COLO668 (cell line): ENCODE measurements around the gene NOL4L.

Experiments
- DNase-seq: peaks from one replicate; lab custom pipeline; 2025; ENCODE audit not compliant: unreplicated experiment; lab: John Stamatoyannopoulos, UW

The NOL4L gene

DNA sequence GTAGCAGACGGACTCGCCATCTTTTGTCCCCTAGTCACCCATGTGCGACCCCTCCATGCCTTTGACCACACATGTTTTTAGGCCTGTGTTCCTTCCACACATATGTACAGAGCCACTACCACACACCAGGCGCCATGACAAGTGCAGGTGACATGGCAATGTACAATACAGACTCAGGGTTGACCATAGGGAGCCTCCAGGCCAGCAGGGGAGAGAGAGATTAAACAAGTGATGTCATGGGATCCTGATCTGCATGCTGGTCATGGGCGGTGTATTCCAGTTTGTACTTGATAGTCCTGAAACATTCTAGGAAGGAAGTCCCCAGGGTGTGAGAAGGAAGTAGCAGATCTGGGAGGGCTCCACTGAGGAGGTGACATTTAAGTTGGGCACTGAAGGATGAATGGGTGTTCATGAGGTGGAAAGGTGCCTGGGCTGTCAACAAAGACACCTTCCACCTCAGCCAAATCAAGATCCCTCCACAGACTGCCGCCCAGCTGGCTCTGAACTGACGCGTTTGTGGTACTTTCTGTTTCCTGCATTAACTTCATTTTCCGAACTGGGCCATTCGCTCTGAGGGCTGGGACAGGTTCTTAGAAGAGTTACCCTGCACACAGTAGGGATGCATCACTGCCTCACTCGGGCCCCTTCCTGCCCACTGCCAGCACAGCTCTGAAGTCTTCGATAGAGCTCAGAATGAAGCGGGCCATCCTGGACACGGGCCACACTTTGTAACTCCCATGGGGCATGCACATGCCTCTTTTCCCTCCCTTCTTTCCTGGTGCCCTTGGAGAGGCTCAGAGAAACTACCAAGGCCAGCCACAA is 94.0 kb downstream of the NOL4L start:
- no peak for DNase-seq

DNA sequence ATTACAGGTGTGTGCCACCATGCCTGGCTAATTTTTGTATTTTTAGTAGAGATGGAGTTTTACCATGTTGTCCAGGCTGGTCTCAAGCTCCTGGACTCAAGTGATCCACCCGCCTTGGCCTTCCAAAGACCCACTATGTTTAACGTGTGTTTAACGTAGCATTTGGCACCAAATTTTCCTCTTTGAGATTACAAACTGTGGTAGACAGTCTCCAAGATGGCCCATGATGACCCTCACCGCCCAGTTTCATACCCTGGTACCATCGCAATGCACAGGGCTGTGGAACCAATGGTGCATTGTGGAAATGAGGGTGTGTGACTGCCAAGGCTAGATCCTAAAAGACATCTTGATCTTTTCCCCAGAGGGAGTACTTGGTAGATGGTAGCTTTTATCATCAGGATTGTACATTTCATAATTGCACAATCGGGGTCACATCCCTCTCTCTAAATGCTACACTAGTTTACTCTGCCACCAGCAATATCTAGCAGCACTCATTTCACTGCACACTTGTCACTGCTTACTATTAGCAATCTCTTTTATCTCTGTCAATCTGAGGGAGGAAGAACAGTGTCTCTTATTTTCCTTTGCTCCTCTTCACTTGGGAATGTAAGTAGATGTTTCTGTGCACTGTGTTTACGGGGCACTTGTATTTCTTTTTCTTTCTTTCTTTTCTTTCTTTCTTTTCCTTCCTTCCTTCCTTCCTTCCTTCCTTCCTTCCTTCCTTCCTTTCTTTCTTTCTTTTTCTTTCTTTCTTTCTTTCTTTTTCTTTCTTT is 96.9 kb downstream of the NOL4L start:
- no peak for DNase-seq

DNA sequence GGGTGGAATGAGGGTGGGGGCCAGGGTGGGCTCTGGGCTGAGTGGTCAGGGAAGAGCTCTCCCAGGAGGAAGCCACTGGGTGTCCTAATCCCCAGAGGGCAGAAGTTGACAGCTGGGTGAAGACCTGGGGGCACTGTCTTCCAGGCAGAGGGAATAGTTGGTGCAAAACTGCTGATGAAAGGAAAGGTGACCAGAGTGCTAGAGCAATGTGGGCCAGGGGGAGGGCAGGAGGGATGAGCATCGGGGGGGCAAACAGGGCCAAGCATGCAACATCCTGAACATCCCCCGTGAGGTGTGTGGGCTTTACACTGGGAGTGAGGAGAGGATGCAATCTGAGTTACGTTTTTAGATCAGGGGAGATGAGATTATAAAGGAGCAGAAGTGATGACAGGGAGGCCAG is 97.8 kb downstream of the NOL4L start:
- DNase-seq: no peak

DNA sequence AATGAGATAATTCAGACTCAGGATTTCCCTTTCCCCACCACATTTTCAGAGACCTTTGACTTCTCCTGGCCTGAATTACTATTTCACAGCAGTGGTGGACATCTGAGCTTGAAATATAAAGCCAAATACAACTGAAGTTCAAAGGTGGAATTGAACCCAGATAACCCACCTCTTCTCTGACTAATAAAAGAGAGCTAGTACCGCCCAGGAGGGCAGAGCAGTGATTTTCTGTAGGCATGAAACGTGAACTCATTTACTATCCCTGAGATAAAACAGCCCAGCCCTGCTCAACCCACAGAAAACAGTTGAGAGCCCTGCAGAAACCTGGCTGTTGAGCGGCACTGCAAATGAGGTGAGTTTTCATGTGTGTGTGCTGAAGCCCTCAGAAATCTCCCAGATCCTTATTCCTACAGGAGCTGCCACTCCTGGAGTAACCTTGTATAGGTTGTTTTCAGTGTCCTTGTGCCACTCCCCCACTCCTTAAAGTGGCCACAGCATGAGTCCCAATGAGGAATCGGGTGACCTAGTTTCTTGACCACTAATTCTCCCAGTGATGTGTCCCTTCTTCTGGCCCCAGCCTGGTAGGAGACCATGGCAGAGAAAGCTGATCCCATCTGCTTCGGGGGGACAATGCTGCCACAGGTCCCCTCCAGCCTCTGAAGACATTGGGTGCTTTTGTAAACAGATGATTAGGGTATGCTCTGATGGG is 99.2 kb downstream of the NOL4L start:
- DNase-seq: no peak

DNA sequence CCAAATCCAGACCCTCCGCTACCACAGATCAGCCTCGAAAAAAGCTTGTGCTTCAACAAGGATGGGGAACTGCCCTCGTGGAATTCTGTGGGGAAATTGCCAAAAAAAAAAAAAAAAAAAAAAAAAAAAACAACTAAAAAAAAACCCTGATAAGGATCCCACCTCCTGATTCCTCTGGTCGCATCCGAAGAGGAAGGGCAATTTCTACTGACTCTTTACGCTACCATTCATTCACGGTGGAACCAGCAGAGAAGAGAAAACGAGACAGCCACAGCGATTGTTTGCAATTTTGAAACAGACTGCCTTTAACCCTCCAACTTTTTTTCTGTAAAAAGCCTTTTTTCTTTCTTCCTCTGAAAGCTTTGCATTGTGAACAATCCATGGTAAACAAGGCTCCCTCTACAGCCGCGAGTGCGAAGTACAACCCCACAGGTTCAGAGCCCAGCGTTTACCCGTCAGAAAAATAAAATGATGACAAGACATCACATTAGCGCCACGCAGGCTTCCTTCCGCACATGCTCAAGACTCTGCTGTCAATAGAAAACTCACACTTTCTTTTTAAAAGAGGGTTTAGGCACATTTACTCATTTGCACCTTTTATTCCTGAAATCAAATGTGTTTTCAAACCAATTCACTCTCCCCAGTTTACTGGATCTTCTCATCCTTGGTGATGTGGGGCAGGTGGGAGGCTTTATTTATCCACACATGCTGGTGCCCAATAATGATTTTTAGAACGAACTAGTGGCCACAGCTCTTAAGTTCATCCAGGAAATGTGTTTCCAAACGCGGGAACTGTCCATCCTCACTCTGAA is 100.0 kb downstream of the NOL4L start:
- peak; percentile 56 for DNase-seq

DNA sequence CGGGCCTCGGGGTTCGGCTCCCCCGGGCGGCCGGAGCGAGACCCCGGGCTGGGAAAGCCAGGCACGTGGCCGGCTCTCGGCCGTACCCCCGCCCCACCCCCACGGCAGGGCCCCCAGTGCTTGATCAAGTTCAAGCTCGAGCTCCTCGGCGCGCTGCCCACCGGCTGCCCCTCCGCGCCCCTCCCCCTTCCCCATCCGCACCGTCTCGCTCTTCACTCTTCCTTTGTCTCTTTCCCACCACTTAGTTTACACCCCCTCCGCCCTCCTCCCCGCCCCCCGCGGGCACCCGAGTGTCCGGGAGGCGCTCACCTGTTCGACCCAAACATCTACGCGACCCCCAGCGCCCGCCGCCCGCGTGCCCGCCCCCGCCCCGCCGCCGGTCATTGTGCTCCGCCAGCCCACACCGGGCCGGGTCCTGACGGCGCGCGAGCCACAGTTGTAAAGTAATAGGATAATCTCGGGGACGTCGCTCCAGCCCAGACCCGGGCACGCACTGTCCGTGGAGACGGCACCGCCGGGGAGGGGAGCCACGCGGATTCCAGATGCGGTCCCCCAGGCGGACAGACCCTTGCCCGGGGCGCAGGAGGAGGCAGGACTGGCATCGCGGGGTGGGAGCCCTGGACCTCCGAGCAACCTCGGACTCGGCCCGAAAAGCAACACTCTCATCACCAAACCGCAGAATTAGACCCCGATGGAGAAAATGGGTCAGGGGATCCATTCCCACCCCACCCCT is 100.7 kb downstream of the NOL4L start:
- DNase-seq: peak; percentile 47

DNA sequence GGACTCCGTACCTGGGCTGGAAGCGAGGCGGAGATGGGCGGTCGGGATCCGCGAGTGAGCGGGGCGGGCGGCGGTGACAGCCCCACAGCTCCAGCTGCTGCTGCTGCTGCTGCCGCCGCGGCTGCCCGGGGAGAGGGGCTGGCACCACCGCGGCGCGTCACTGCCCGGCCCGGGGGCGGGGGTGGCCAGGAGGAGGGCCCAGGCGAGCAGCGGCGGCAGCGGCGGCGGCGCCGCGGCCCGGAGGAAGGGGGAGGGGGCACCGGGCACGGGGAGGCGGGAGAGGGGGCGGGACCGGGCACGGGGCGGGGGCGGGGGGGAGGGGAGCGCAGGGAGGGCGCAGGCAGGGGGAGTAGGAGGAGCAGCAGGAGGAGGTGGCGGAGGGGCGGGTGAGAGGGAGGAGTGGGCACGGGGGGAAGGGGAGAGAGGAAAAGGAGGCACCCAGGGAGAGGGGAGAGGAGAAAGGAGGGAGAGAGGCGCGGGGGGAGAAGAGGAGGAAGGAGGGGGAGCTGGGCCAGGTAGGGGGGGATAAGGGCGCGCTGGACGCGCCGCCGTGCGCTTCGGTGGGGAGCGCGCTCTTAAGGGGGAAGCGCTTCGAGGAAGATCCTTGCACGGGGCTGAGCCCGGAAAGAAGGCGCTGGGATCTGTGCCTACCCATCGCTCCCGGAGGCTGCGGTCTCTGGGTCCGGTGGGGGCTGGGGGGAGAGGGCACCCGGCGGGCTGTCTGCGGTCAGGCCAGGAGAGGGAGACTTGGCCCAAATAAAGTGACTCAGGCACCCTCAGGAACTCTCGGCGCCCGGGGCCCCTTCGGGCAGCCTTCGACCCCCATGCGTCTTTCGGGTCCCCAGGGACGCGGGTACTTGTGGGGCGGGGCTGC is 101.5 kb downstream of the NOL4L start:
- DNase-seq: peak; percentile 62

DNA sequence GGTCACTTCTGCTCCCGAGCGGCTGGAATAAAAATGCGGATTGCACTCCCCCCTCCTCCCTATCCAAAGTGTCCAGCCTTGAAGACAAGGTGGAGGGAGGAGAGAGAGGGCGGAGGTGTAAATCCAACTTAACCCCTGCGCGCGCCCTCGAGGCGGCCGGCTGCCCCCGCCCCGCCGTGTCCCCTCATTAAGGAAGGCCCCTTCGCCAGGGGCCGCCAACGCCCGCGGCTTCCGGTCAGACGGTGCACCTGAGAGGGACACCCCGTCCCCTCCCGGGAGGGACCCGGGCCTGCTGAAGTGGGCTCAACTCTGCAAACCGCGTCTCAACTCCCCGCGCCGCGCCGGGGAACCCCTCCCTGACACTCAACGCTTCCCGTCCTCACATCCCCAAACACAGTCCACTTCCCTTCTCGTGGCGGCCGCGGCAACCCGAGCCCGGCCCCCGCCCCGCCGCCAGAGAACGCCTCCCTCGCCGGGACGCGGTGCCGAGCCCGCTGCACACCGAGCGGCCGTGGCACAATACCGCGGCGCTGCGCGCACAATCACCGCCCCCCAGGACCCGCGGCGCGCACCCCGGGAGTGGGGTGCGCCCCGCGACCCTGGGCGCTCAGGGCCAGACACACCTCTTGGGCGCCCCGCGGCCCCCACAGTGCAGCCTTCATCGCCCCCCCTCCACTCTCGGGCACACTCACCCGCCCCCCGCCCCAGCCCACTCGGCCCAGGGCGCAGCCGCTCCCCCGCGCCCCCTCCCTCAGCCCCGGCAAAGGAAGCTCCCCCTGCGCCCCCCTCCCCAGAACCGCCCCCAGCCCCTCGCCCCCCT is 102.5 kb downstream of the NOL4L start:
- DNase-seq: peak; percentile 36

DNA sequence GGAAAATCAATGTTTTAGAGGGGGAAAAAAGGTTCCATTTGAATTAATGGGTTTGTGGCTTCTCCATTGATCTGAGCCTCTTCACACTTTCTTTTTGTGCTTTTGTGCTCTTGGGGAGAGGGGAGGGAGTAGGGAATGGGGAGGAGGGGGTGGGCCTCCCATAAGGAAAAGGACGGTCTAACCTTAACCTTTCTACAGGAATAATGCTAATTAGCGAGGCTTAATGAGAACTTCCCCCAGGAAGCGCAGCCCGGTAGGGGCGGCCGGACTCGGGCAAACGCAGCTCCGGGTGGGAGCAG is 103.0 kb downstream of the NOL4L start:
- DNase-seq: no peak

DNA sequence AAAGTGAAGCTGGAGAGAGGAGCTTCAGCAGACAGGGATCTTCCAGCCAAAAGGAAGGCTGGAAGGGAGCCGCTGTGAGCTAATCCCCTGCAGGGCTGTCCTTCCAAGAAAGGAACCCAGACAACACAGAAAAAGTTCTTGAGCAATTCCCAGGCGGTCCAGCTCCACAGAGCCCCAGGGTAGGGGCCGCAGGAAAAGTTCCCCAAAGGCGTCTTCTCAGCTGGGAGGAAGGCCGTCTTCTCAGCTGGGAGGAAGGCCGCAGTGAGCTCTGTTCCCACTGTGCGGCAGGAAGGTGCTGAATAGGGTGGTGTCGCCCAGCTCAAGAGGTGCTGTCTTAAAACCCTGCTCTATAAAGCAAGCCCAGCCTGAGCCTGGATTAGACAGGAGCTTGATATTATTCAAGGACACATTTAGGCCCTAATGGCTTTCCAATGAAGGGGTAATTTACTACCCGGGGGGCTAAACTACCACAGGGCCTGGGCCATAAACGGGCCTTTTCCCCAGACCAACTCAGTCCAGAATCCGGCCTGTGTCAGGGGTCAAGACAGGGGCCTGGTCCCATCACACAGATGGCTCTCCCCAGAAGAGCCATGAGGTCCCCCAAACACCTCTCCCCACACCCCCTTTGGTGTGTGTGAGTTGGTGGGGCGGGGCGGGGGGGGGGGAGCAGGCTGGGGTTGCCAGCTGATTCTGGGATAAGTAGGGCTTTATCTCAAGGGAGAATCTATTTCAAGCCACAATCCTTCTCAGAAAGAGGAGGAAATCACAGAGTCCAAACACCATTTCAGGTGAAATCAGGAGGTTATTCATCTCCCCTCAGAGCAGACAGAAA is 103.6 kb downstream of the NOL4L start:
- no peak for DNase-seq

DNA sequence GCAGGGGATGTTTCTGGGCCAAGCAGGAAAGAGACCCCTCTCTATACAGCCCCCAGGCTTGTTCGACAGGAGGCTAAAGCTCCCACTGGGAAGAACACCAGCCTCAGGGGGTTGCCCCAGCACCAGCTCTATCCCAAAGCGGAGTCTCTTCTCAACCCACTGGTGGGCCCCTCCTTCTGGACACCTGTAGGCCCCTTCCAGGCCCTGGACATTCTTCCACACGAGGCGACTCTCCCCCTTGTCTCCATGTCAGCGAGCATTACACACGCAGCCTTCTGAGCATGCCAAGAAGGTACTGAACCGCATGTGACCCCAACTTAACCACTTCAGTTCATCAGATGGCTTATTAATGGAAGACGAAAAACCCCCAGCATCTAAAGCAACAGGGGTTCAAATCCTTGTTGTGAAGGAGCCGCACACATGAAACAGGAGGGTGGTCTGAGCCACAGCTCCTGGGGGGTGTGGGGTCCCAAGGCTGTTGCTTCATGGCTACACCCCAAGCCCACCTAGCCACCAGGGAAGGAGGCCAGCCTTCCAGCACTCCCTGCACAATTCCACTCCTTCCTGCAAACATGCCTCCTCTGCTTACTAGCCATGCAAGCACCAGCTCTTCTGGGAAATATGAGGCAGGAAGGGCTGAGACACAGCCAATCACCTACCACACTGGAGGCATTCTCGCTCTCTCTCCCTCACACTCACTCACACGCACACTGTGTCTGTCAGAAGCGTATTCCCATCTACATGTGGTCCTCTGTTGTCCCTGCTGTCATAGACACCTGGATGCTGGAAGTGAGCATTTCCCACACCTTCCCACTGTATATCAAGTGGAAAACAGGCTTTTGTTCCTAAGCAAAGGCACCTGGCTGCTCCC is 104.5 kb downstream of the NOL4L start:
- no peak for DNase-seq

DNA sequence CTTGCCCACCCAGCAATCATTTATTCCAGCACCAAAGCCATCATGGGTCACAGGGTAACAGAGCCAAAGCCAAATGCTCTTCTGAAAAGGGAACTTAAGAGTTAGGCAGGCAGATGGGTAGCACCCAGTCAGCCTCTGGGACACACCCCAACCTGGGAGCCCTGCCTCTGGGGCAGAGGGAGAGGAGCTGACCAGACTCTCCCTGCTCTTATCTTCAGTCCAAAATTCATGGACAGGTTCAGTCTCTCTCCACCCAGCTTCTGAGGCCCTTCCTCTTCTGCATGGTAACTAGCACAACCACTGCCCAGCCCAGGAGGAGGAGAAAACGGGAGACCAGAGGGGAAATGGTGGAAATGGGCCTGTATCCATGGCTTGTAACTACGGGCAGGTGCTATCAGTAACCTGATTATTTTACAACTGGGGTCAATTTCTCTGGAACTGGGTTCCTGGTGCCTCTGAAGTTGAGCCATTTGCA is 105.4 kb downstream of the NOL4L start:
- DNase-seq: no peak

DNA sequence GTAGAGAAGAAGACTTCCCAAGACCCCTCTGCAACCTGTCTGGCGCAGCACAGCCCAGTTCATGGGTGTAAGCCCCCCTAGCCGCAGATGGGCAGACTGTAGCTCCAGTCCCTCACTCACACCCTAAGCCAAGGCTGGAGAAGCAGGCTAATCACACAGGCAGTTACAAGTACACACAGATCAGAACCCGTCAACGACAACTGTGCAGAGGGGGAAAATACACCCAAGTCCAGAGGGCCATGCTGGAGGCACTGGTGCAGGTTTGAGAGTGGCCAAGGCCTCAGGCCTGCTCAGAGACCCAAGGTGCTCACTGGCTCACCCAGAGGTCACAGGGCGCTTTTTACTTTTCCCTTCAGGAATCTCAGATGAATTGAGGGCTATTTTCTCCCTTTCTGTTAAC is 106.1 kb downstream of the NOL4L start:
- no peak for DNase-seq

DNA sequence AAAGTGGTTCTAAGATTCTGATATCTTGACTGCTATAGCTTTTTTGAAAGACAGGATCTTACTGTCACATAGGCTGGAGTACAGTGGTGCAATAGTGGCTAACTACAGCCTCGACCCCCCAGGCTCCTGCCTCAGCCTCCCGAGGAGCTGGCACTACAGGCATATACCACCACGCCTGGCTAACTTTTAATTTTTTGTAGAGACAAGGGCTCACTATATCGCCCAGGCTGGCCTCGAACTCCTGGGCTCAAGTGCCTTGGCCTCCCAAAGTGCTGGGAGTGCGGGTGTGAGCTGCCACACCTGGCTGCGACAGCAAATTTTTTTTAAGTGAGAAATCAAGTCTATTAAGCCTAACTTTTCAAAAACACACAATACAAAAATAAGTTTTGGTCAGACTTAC is 106.6 kb downstream of the NOL4L start:
- DNase-seq: no peak

DNA sequence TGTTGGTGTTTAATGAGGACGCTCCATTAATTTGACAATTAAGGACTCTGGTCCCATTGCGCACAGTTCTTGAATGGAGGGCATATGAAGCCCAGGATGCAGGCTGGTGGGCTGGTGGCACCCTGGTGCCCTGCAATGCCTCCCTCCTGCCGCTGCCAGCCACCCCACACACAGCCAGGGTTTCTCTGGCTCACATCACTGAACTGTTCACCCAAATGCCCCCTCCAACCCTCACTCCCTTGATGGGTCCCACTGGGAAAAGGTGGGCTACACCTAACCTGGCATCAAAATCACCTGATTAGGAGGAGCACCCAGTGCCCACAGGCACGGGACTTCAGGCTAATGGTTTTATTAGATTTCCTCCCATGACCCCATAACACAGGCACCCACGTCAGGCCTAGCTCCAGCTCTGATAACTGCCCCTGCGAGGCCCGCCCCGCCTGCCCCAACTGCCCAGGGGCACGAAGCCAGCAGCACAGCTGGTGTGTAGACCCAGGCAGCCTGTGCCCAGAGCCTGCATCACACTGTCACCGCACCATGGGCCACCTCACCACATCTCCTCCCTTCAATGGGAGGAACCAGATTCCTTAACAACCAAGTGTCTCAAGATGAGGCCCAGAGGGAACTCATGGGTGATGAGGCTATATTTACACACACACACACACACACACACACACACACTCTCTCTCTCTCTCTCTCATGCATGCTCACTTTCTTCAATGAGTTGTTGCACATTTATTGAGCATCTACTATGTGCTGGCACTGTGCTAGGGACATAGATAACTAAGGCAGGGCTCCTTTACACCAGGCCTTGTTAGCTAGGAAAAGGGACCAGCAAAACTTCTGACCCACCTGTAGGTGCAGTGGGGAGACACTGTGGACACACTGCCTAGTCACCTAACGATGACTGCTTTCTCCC is 107.3 kb downstream of the NOL4L start:
- DNase-seq: no peak
